Upper lobe of right lung (tissue), 1 donor: ENCODE data around the gene RNF125. TPM values are rescaled to one million over a fixed set of nuclear protein-coding genes. Genes with fewer than 3 reads are reported as not detected.

Source experiments
- ATAC-seq: fragments of 200-7000 bp; cut with Tn5 transposase; one replicate; pipeline ENCODE4 v1.9.1; 2020; ENCODE audit warnings: mild to moderate bottlenecking, moderate library complexity
- DNase-seq: peaks from one replicate; pipeline ENCODE4 v3.0.0-alpha.2; 2020
- H3K27ac ChIP-seq: fragments of 200-600 bp; one replicate; pipeline ENCODE4 v1.8.0; 2022
- H3K27me3 ChIP-seq: fragments of 200-600 bp; one replicate; pipeline ENCODE4 v1.8.0; 2022; ENCODE audit warnings: mild to moderate bottlenecking
- H3K36me3 ChIP-seq: fragments of 200-600 bp; one replicate; pipeline ENCODE4 v1.8.0; 2022
- H3K4me1 ChIP-seq: fragments of 200-600 bp; one replicate; pipeline ENCODE4 v1.8.0; 2022
- H3K4me3 ChIP-seq: fragments of 200-600 bp; one replicate; pipeline ENCODE4 v1.8.0; 2022; ENCODE audit warnings: mild to moderate bottlenecking
- H3K9me3 ChIP-seq: fragments of 200-600 bp; one replicate; pipeline ENCODE4 v1.8.0; 2022
- intact Hi-C: fragments of 100-400 bp; cut with DNase I; formaldehyde crosslinking; loops from one replicate; pipeline ENCODE4 v1.11.0; 2022
- long read RNA-seq: library from polyadenylated mRNA; unstranded; transcript quantifications from one replicate; pipeline ENCODE4 v2.0.0, GENCODE V29; 2021
- total RNA-seq: library from RNA; stranded (reverse); fragmentation: NEBNext Ultra II Directional; extraction: Animal tissue kit (Norgen Biotek cat#: 25700); gene quantifications from one replicate; pipeline ENCODE4 v1.2.1, GENCODE V29; 2021
- TF ChIP-seq, protein P1 (sequence below): fragments of 200-600 bp; IDR thresholded peaks from one replicate; pipeline ENCODE4 v1.8.0; 2022; ENCODE audit warnings: antibody characterized with exemption
- donor health status: DM: no; HTN: yes; CAD: no; lungs with severe emphysema.

RNF125 gene
- 6.5 TPM for total RNA-seq
- long read RNA-seq, full-length matches to known transcripts, result 9 of 13 reads
- long read RNA-seq, partial matches to known transcripts, result 2 of 13 reads
- long read RNA-seq, other reads (novel, unspliced or antisense), result 2 of 13 reads

DNA sequence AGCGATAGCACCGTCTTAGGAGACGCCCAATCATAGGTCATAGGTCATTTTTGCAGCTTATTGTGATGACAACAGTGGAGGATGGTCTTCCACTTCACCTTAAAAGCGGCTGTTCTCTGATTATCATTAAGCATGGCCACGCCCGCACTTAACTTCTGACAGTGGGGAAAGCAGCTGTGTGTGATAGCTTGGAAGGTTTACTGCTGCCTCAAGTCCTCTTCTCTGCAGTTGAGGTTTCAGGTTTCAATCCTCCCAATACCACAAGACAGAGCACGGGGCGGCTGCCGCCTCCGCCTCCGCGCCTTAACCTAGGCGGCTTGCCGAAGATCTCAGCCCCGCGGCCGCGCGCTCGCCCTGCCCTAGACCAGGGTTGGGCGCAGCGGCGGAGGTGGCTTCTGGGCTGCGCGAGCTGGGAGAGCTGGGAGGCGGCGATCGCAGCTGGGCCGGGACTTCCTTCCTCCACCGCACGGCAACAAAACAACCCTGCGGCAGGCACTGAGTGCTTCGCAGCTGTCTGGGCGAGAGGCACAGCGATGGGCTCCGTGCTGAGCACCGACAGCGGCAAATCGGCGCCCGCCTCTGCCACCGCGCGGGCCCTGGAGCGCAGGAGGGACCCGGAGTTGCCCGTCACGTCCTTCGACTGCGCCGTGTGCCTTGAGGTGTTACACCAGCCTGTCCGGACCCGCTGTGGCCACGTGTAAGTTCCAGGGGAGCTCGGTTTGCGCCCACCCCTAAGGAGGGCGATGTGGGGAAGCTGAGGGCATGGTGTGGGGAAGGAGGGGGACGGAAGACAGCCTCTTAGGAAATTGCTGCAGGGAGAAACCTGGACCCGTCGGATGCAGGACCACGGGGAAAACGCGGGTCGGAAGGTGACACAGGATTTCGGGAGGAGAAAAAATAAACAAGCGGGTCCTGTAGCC lies at the start of gene RNF125:
TSS of gene RNF125 (plus strand) at position 495 of the 920 bp plus-strand sequence. CDS start at position 534, 39 bp downstream.
- Histone ChIP-seq H3K36me3 (no peaks in the 10 kb centered on the region), H3K27ac (peak within 1 kb of the TSS; percentile 85), H3K27me3 (no peaks in the 10 kb centered on the region), H3K4me3 (peak within 1 kb of the TSS; percentile 68), H3K4me1 (peaks cover 7% of the 10 kb centered on the region), H3K9me3 (no peaks in the 10 kb centered on the region)
- DNase-seq (peak; percentile 92), ATAC-seq (peak; percentile 95)
- intact Hi-C loops, result no loop called here
- TF ChIP-seq, protein P1, sequence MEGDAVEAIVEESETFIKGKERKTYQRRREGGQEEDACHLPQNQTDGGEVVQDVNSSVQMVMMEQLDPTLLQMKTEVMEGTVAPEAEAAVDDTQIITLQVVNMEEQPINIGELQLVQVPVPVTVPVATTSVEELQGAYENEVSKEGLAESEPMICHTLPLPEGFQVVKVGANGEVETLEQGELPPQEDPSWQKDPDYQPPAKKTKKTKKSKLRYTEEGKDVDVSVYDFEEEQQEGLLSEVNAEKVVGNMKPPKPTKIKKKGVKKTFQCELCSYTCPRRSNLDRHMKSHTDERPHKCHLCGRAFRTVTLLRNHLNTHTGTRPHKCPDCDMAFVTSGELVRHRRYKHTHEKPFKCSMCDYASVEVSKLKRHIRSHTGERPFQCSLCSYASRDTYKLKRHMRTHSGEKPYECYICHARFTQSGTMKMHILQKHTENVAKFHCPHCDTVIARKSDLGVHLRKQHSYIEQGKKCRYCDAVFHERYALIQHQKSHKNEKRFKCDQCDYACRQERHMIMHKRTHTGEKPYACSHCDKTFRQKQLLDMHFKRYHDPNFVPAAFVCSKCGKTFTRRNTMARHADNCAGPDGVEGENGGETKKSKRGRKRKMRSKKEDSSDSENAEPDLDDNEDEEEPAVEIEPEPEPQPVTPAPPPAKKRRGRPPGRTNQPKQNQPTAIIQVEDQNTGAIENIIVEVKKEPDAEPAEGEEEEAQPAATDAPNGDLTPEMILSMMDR, result no peak

DNA sequence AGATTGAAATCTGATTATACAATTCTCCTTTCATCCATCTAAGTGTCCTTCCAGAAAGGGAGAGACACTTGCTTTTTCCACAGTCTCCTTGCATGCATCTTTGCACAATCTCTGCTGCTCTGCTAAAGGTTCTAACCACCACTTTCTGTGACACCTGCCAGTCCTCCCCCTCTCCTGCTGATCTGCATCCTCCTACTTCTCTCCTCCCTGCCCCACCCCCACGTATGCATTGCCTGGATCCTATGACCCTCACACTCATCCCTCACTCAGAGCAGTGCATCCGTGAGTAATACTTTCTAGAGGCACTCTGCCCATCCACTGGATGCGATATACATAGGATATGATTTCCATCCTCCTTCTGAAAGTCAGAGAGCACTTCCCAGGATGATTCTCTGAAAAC lies 48.0 kb upstream of the RNF125 start:
- TF ChIP-seq, protein P1, result no peak
- Histone ChIP-seq H3K27me3 (no peaks in the 10 kb centered on the region), H3K4me3 (no peak overlapping the region), H3K27ac (no peak overlapping the region), H3K9me3 (peaks cover 10% of the 10 kb centered on the region), H3K4me1 (no peaks in the 10 kb centered on the region), H3K36me3 (no peaks in the 10 kb centered on the region)
- intact Hi-C loops, result no loop called here
- ATAC-seq (no peak), DNase-seq (no peak)

DNA sequence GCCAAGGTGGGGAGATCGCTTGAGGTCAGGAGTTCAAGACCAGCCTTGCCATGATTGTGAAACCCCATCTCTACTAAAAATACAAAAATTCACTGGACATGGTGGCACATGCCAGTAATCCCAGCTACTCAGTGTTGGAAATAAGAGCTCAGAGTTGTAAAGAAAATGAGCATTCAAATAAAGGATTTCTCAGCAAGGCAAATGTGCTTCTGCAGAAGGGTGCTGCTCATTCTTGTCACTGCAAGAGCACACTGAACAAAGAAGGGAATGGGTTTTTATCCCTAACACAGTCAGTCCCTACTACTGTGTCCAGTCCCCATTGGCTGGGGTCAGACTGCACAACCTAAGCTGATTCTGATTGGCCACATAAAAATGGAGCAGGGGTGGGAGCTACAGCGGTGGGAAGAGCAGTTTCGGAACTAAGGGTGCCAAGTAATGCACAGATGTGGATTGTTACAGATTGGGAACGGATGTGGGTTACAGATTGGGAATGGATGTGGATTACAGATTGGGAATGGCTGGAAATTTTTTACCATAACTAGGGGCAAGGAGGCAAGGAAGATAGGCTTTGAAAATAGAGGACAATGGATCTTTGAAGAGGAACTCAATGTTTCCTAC lies 44.6 kb upstream of the RNF125 start:
- ATAC-seq (no peak), DNase-seq (no peak)
- intact Hi-C loops, result no loop called here
- Histone ChIP-seq H3K27me3 (no peaks in the 10 kb centered on the region), H3K36me3 (no peaks in the 10 kb centered on the region), H3K27ac (no peak overlapping the region), H3K4me1 (no peaks in the 10 kb centered on the region), H3K9me3 (peaks cover 10% of the 10 kb centered on the region), H3K4me3 (no peak overlapping the region)
- TF ChIP-seq, protein P1, result no peak

DNA sequence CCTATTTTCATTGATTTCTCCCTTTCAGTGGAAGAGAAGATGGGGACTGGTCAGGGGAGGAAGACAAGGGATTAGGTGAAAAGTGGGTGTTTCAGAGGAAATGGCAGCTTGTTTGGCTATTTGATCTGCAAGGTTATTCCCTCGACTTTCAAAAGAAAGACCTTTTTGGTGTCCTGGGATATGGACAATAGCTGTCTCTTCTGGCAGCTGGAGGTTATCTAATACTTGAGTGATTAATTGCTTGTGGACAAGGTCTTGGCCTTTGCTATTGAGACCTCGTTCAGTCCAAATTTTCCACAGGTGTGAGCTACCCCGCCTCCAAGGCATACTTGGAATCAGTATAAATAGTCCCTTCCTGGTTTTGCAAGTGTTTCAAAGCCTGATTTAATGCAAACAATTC lies 42.4 kb upstream of the RNF125 start:
- no peak overlapping the region for H3K4me3 ChIP-seq
- no peaks in the 10 kb centered on the region for H3K27me3 ChIP-seq
- H3K36me3 ChIP-seq, result no peaks in the 10 kb centered on the region
- H3K4me1 ChIP-seq, result no peaks in the 10 kb centered on the region
- intact Hi-C loops, result no loop called here
- ATAC-seq (no peak), DNase-seq (no peak)
- H3K27ac ChIP-seq, result no peak overlapping the region
- TF ChIP-seq, protein P1, result no peak
- peaks cover 10% of the 10 kb centered on the region for H3K9me3 ChIP-seq

DNA sequence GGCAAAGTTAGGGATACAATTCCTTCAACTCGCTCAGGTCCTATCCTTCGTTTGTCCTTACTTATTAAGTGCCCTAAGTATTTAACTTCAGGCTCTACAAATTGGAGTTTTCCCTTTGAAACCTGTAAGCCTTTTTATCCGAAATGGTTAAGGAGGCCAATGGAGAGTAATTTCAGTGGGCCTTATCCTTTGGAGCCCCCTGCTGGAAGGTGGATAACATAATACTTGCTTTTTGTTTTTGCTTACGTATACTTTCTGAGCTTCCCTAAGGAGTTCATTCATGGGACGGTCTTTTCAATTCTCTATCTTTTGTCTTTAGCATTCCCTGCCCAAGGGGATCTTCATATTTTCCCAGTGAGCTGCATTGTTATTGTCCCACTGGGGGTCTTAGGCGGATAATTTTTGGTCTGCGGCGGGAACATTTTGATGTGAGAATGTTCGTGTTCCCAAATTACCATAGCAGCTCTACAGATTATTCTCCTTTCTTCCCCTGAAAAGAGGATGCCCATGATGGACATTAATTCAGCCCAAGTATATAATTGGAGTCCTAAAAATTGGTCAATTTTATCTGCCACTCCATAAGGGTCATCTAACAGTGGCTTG lies 41.3 kb upstream of the RNF125 start:
- H3K27me3 ChIP-seq, result no peaks in the 10 kb centered on the region
- ATAC-seq, result peak; percentile 85
- no peak overlapping the region for H3K27ac ChIP-seq
- intact Hi-C loops, result no loop called here
- peaks cover 10% of the 10 kb centered on the region for H3K9me3 ChIP-seq
- H3K36me3 ChIP-seq, result no peaks in the 10 kb centered on the region
- TF ChIP-seq, protein P1, result peak; percentile 73
- no peaks in the 10 kb centered on the region for H3K4me1 ChIP-seq
- H3K4me3 ChIP-seq, result no peak overlapping the region
- no peak for DNase-seq
